WTC11 (cell line): ENCODE data around the gene CA10. TPM values are rescaled to one million over a fixed set of nuclear protein-coding genes. Genes with fewer than 3 reads are reported as not detected.

ENCODE experiments used
- ATAC-seq: fragments of 200-7000 bp; cut with Tn5 transposase; 2 replicates; pipeline ENCODE4 v1.10.0; 2021; ENCODE audit warnings: mild to moderate bottlenecking, moderate library complexity
- CTCF ChIA-PET: fragments of 300-600 bp; sonication (Branson Sonifier 250); formaldehyde crosslinking; loops from one replicate; lab custom pipeline; 2021; ENCODE audit warnings: antibody characterized with exemption; lab: Charles Lee
- POLR2A ChIA-PET: fragments of 350-600 bp; sonication (Branson Sonifier 250); formaldehyde crosslinking; loops from one replicate; lab custom pipeline; 2021; ENCODE audit warnings: antibody characterized with exemption; lab: Charles Lee
- DNase-seq: peaks from one replicate; pipeline ENCODE4 v3.0.0; 2021; ENCODE audit warnings: low spot score
- H3K27ac Mint-ChIP-seq: 2 replicates; pipeline ENCODE4 v1.8.0; 2021; ENCODE audit warnings: mixed read lengths
- H3K27me3 Mint-ChIP-seq: 2 replicates; pipeline ENCODE4 v1.8.0; 2021; ENCODE audit warnings: low read depth, mild to moderate bottlenecking, moderate library complexity, mixed read lengths
- H3K36me3 Mint-ChIP-seq: 2 replicates; pipeline ENCODE4 v1.8.0; 2021; ENCODE audit warnings: mixed read lengths
- H3K4me1 Mint-ChIP-seq: 2 replicates; pipeline ENCODE4 v1.8.0; 2022; ENCODE audit warnings: mixed read lengths
- H3K4me3 Mint-ChIP-seq: 2 replicates; pipeline ENCODE4 v1.8.0; 2021; ENCODE audit warnings: mild to moderate bottlenecking, moderate library complexity, mixed read lengths
- H3K9me3 Mint-ChIP-seq: 2 replicates; pipeline ENCODE4 v1.8.0; 2021; ENCODE audit warnings: mixed read lengths
- CTCF ChIP-seq: fragments of 200-600 bp; IDR thresholded peaks from 2 replicates; pipeline ENCODE4 v1.8.0; 2022; ENCODE audit warnings: antibody characterized with exemption
- E2F4 ChIP-seq: sonication (generic); formaldehyde crosslinking; IDR thresholded peaks from 2 replicates; pipeline ENCODE4 v1.8.1; 2022; ENCODE audit warnings: low read depth, mild to moderate bottlenecking, moderate library complexity, missing genetic modification reagents, borderline replicate concordance
- ELF4 ChIP-seq: sonication (generic); formaldehyde crosslinking; IDR thresholded peaks from 2 replicates; pipeline ENCODE4 v1.8.1; 2022; ENCODE audit warnings: low read depth, mild to moderate bottlenecking, moderate library complexity, missing genetic modification reagents
- ERG ChIP-seq: fragments of 250-450 bp; sonication (Bioruptor Pico); IDR thresholded peaks from 2 replicates; pipeline ENCODE4 v1.8.0; 2021; ENCODE audit warnings: mild to moderate bottlenecking
- FOXP1 ChIP-seq: sonication (generic); formaldehyde crosslinking; IDR thresholded peaks from 2 replicates; pipeline ENCODE4 v1.8.0; 2022; ENCODE audit warnings: missing genetic modification reagents, mild to moderate bottlenecking, moderate library complexity, borderline replicate concordance
- HMGA2 ChIP-seq: fragments of 250-450 bp; sonication (Bioruptor Pico); IDR thresholded peaks from 2 replicates; pipeline ENCODE4 v1.4.0; 2021; ENCODE audit warnings: mild to moderate bottlenecking, moderate library complexity
- IRF1 ChIP-seq: sonication (generic); formaldehyde crosslinking; IDR thresholded peaks from 2 replicates; pipeline ENCODE4 v1.8.0; 2023; ENCODE audit warnings: missing genetic modification reagents
- IRF2 ChIP-seq: sonication (generic); formaldehyde crosslinking; IDR thresholded peaks from 2 replicates; pipeline ENCODE4 v1.8.0; 2022; ENCODE audit warnings: low read depth, missing genetic modification reagents, borderline replicate concordance
- MAX ChIP-seq: sonication (generic); formaldehyde crosslinking; IDR thresholded peaks from 2 replicates; pipeline ENCODE4 v1.8.0; 2022; ENCODE audit warnings: mild to moderate bottlenecking, missing genetic modification reagents
- NFYB ChIP-seq: sonication (generic); formaldehyde crosslinking; conservative IDR thresholded peaks from 2 replicates; pipeline ENCODE4 v1.8.0; 2022; ENCODE audit warnings: low read depth, missing genetic modification reagents
- PRRX2 ChIP-seq: fragments of 250-450 bp; sonication (Bioruptor Pico); IDR thresholded peaks from 2 replicates; pipeline ENCODE4 v1.8.0; 2021; ENCODE audit warnings: mild to moderate bottlenecking
- ZNF121 ChIP-seq: sonication (generic); formaldehyde crosslinking; IDR thresholded peaks from 2 replicates; pipeline ENCODE4 v1.8.0; 2023; ENCODE audit warnings: missing genetic modification reagents
- ZNF425 ChIP-seq: fragments of 250-450 bp; sonication (Bioruptor Pico); conservative IDR thresholded peaks from 2 replicates; pipeline ENCODE4 v1.9.0; 2021; ENCODE audit warnings: mild to moderate bottlenecking
- ZNF671 ChIP-seq: fragments of 250-450 bp; sonication (Bioruptor Pico); IDR thresholded peaks from 2 replicates; pipeline ENCODE4 v1.8.0; 2021; ENCODE audit warnings: mild to moderate bottlenecking
- ZSCAN18 ChIP-seq: fragments of 250-450 bp; sonication (Bioruptor Pico); IDR thresholded peaks from 2 replicates; pipeline ENCODE4 v2.1.2; 2022; ENCODE audit warnings: mild to moderate bottlenecking, moderate library complexity
- total RNA-seq: library from RNA; stranded (reverse); gene quantifications from 3 replicates; pipeline ENCODE4 v1.2.3, GENCODE V29; 2021
- TF ChIP-seq, protein P1 (sequence below): sonication (generic); formaldehyde crosslinking; IDR thresholded peaks from 2 replicates; pipeline ENCODE4 v1.8.1; 2022; ENCODE audit warnings: missing genetic modification reagents, borderline replicate concordance
- TF ChIP-seq, protein P2 (sequence below): sonication (generic); formaldehyde crosslinking; conservative IDR thresholded peaks from 2 replicates; pipeline ENCODE4 v1.8.1; 2022; ENCODE audit warnings: mild to moderate bottlenecking, missing genetic modification reagents
- TF ChIP-seq, protein P3 (sequence below): sonication (generic); formaldehyde crosslinking; IDR thresholded peaks from 2 replicates; pipeline ENCODE4 v1.8.1; 2023; ENCODE audit warnings: mild to moderate bottlenecking, missing genetic modification reagents

Gene CA10
- total RNA-seq, 1 experiment from 2014 or later: 0.90 TPM

GRCh38 chr17:51673070-51673469 is 485.4 kb downstream of the CA10 start (continued):
- TF ChIP-seq, protein P1, sequence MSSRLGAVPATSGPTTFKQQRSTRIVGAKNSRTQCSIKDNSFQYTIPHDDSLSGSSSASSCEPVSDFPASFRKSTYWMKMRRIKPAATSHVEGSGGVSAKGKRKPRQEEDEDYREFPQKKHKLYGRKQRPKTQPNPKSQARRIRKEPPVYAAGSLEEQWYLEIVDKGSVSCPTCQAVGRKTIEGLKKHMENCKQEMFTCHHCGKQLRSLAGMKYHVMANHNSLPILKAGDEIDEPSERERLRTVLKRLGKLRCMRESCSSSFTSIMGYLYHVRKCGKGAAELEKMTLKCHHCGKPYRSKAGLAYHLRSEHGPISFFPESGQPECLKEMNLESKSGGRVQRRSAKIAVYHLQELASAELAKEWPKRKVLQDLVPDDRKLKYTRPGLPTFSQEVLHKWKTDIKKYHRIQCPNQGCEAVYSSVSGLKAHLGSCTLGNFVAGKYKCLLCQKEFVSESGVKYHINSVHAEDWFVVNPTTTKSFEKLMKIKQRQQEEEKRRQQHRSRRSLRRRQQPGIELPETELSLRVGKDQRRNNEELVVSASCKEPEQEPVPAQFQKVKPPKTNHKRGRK: no peak
- TF ChIP-seq CTCF (no peak), ZNF121 (CRISPR knock-in tag) (no peak), NFYB (no peak)

DNA sequence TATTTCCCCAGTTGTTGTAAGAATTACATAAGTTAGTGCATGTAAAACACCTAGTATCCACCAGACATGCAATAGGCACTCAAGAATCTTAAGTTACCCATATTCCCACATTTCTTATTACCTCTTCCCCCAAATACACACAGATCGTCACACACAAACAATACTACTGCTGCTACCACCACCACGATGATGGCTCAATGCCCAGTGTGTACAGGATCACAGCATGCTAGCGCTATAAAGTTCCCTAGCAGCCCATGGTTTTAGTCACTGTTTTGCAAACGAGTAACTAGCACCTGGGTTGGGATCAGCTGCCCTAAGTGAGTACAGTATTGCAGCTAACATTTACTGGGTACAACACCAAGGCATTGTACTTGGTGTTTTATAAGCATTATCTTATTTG is 486.4 kb downstream of the CA10 start:
- ChIA-PET CTCF (no interaction called here), POLR2A (no interaction called here)
- TF ChIP-seq ELF4 (CRISPR knock-in tag) (no peak), ERG (CRISPR knock-in tag) (no peak), IRF1 (CRISPR knock-in tag) (no peak), IRF2 (CRISPR knock-in tag) (no peak), E2F4 (CRISPR knock-in tag) (no peak)
- Mint-ChIP-seq H3K4me3 (no peak overlapping the region), H3K4me1 (no peaks in the 10 kb centered on the region; the same call in 1 of the 2 replicates), H3K36me3 (peaks cover 36% of the 10 kb centered on the region), H3K27me3 (peaks cover 9% of the 10 kb centered on the region), H3K9me3 (peaks cover 65% of the 10 kb centered on the region), H3K27ac (no peak overlapping the region)
- DNase-seq (no peak), ATAC-seq (no peak)

GRCh38 chr17:51670899-51671298 is 487.6 kb downstream of the CA10 start:
- H3K27ac Mint-ChIP-seq: no peak overlapping the region
- H3K9me3 Mint-ChIP-seq: peaks cover 70% of the 10 kb centered on the region
- ChIA-PET CTCF (no interaction called here), POLR2A (no interaction called here)
- H3K27me3 Mint-ChIP-seq: peaks cover 11% of the 10 kb centered on the region
- H3K4me3 Mint-ChIP-seq: no peak overlapping the region
- no peaks in the 10 kb centered on the region; the same call in 1 of the 2 replicates for H3K4me1 Mint-ChIP-seq
- peaks cover 40% of the 10 kb centered on the region for H3K36me3 Mint-ChIP-seq
- DNase-seq (no peak), ATAC-seq (no peak)
- TF ChIP-seq, protein P2, sequence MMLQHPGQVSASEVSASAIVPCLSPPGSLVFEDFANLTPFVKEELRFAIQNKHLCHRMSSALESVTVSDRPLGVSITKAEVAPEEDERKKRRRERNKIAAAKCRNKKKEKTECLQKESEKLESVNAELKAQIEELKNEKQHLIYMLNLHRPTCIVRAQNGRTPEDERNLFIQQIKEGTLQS (CRISPR knock-in tag): no peak
- TF ChIP-seq MAX (CRISPR knock-in tag) (no peak), FOXP1 (CRISPR knock-in tag) (no peak), PRRX2 (CRISPR knock-in tag) (no peak), ZNF671 (no peak), ERG (CRISPR knock-in tag) (no peak), ZSCAN18 (no peak), ZNF425 (no peak), IRF1 (CRISPR knock-in tag) (no peak), HMGA2 (CRISPR knock-in tag) (no peak)
- TF ChIP-seq, protein P3, sequence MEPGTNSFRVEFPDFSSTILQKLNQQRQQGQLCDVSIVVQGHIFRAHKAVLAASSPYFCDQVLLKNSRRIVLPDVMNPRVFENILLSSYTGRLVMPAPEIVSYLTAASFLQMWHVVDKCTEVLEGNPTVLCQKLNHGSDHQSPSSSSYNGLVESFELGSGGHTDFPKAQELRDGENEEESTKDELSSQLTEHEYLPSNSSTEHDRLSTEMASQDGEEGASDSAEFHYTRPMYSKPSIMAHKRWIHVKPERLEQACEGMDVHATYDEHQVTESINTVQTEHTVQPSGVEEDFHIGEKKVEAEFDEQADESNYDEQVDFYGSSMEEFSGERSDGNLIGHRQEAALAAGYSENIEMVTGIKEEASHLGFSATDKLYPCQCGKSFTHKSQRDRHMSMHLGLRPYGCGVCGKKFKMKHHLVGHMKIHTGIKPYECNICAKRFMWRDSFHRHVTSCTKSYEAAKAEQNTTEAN (CRISPR knock-in tag): no peak
